ENCODE measurements around the gene CRYBA4.

DNA sequence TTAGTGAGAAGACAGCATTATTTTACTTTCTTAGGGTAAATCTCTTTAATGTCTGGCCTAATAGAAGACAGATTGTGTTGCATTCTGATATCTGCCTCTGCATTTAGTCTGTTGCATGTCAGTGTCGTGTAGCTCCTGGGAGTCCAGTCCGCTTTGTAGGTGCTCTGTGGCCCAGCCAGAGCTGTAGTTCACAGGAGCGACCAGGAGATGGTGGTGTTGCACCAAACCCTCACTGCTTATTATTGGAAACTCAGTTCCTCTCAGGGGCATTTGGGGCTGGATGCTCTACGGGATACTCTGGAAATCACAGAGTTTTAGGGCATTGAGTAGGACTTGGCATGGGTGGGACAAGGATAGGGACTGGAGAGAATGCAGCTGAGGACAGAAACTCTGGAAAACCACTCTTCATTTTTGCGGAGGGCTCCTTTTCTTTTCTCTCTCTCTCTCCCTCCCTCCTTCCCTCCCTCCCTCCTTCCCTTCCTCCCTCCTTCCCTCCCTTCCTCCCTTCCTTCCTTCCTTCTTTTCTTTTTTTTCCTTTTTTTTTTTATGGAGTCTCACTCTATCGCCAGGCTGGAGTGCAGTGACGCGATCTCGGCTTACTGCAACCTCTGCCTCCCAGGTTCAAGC lies 57.4 kb downstream of the CRYBA4 start:
- TF ChIP-seq CTCF (conservative IDR thresholded peaks at IDR 0.05; ENCODE audit: low read depth, low read length) (peak; percentile 79), EZH2 (IDR thresholded peaks at IDR 0.05; ENCODE audit: low read length, unreplicated experiment) (no peak)

All from PC-3 (cell line).